OCI-LY7 (cell line): ENCODE results near the gene AJUBA. TPM values are rescaled to one million over a fixed set of nuclear protein-coding genes. Genes with fewer than 3 reads are reported as not detected.

Experiments used
- BruUV-seq: library from RNA; stranded (reverse); fragments of 400-500 nt; replicated peaks from 2 replicates; lab custom pipeline; 2021; lab: Mats Ljungman, UMichigan
- CTCF ChIA-PET: fragments of 300-600 bp; sonication (Branson Sonifier 250); formaldehyde crosslinking; loops from one replicate; lab custom pipeline; 2022; ENCODE audit warnings: antibody characterized with exemption; ENCODE audit not compliant: unreplicated experiment; lab: Charles Lee
- POLR2A ChIA-PET: fragments of 300-600 bp; sonication (Branson Sonifier 250); formaldehyde crosslinking; loops from one replicate; lab custom pipeline; 2022; ENCODE audit warnings: antibody characterized with exemption; lab: Charles Lee
- DNase-seq: peaks from one replicate; pipeline ENCODE4 v3.0.0-alpha.2; 2015; ENCODE audit warnings: low spot score
- H2AFZ ChIP-seq: fragments of 200-600 bp; sonication (generic), shearing (Covaris generic); 2 replicates; pipeline ENCODE4 v1.6.1; 2014; ENCODE audit warnings: mild to moderate bottlenecking, antibody characterized with exemption, low read length, moderate library complexity
- H3K27ac ChIP-seq: fragments of 200-600 bp; sonication (generic); 2 replicates; pipeline ENCODE4 v1.5.1; 2014; ENCODE audit warnings: mixed run types, low read depth, mild to moderate bottlenecking, moderate library complexity, low read length, inconsistent platforms; ENCODE audit not compliant: poor library complexity, severe bottlenecking
- H3K36me3 ChIP-seq: fragments of 200-600 bp; sonication (generic); 2 replicates; pipeline ENCODE4 v1.6.1; 2014; ENCODE audit warnings: mild to moderate bottlenecking, antibody characterized with exemption, low read length, moderate library complexity, mixed read lengths; ENCODE audit not compliant: insufficient read depth
- H3K4me1 ChIP-seq: fragments of 200-600 bp; sonication (generic); 2 replicates; pipeline ENCODE4 v1.5.1; 2014; ENCODE audit warnings: mild to moderate bottlenecking, low read length; ENCODE audit not compliant: insufficient read depth, poor library complexity, severe bottlenecking
- H3K4me2 ChIP-seq: fragments of 200-600 bp; sonication (generic); 2 replicates; pipeline ENCODE4 v1.6.1; 2014; ENCODE audit warnings: mild to moderate bottlenecking, low read length
- H3K4me3 ChIP-seq: fragments of 200-600 bp; sonication (generic); 2 replicates; pipeline ENCODE4 v1.5.1; 2014; ENCODE audit warnings: mild to moderate bottlenecking, low read depth, low read length; ENCODE audit not compliant: poor library complexity, severe bottlenecking
- H3K79me2 ChIP-seq: fragments of 200-600 bp; sonication (generic); 2 replicates; pipeline ENCODE4 v1.6.1; 2016; ENCODE audit warnings: low read depth, mild to moderate bottlenecking, low read length, moderate library complexity, mixed read lengths; ENCODE audit not compliant: insufficient read depth
- H3K9me2 ChIP-seq: fragments of 200-600 bp; sonication (generic); 2 replicates; pipeline ENCODE4 v1.6.1; 2016; ENCODE audit warnings: mild to moderate bottlenecking, low read length, mixed read lengths; ENCODE audit not compliant: insufficient read depth
- H3K9me3 ChIP-seq: fragments of 200-600 bp; sonication (generic); 2 replicates; pipeline ENCODE4 v1.6.1; 2014; ENCODE audit warnings: mild to moderate bottlenecking, mixed run types, low read length, mixed read lengths
- H4K20me1 ChIP-seq: fragments of 200-600 bp; sonication (generic); 2 replicates; pipeline ENCODE4 v1.6.1; 2014; ENCODE audit warnings: mild to moderate bottlenecking, antibody characterized with exemption, low read length, moderate library complexity, mixed read lengths; ENCODE audit not compliant: insufficient read depth
- CTCF ChIP-seq: fragments of 200-600 bp; sonication (generic); conservative IDR thresholded peaks from 2 replicates; pipeline ENCODE4 v1.5.1; 2014; ENCODE audit warnings: mild to moderate bottlenecking, antibody characterized with exemption, low read length, moderate library complexity, mixed read lengths
- EZH2phosphoT487 ChIP-seq: fragments of 200-600 bp; sonication (generic); IDR thresholded peaks from 2 replicates; pipeline ENCODE4 v1.6.1; 2018; ENCODE audit warnings: low read depth, borderline replicate concordance, mild to moderate bottlenecking, mixed run types, antibody characterized with exemption, low read length, moderate library complexity, mixed read lengths
- intact Hi-C: fragments of 100-400 bp; cut with micrococcal nuclease; formaldehyde crosslinking; loops from one replicate; pipeline ENCODE4 v1.10.0; 2022; ENCODE audit not compliant: unreplicated experiment
- total RNA-seq, 2 experiments: library from RNA; depleted of rRNA in 1 of 2; stranded (reverse); fragments of >200 nt in 1 of 2; shearing (Covaris generic) in 1 of 2; gene quantifications; 2 replicates each; pipeline ENCODE4 v1.2.3, GENCODE V29; 2014 to 2022

AJUBA gene
- total RNA-seq, 2 experiments from 2014 or later = 0.22 to 0.88 TPM

- Histone ChIP-seq H3K9me2 (no peaks in the 10 kb centered on the region), H3K4me3 (no peak overlapping the region), H3K79me2 (no peaks in the 10 kb centered on the region), H2AFZ (no peak overlapping the region), H3K36me3 (peaks cover 20% of the 10 kb centered on the region), H3K4me1 (no peaks in the 10 kb centered on the region), H4K20me1 (no peaks in the 10 kb centered on the region), H3K9me3 (no peaks in the 10 kb centered on the region), H3K4me2 (no peak overlapping the region), H3K27ac (no peak overlapping the region)
- ChIA-PET POLR2A (no interaction called here), CTCF (interaction anchor here (0.6 kb wide), 1 partner anchor 35 kb away, joined by 8 read pairs; no protein-coding TSS in a partner anchor)
- TF ChIP-seq EZH2phosphoT487 (no peak), CTCF (no peak)
- intact Hi-C loops = no loop called here
- BruUV-seq = no TSS peak
- DNase-seq = no peak
These were observed 39.1 kb upstream of the AJUBA start for GRCh38 chr14:23021434-23021833.

DNA sequence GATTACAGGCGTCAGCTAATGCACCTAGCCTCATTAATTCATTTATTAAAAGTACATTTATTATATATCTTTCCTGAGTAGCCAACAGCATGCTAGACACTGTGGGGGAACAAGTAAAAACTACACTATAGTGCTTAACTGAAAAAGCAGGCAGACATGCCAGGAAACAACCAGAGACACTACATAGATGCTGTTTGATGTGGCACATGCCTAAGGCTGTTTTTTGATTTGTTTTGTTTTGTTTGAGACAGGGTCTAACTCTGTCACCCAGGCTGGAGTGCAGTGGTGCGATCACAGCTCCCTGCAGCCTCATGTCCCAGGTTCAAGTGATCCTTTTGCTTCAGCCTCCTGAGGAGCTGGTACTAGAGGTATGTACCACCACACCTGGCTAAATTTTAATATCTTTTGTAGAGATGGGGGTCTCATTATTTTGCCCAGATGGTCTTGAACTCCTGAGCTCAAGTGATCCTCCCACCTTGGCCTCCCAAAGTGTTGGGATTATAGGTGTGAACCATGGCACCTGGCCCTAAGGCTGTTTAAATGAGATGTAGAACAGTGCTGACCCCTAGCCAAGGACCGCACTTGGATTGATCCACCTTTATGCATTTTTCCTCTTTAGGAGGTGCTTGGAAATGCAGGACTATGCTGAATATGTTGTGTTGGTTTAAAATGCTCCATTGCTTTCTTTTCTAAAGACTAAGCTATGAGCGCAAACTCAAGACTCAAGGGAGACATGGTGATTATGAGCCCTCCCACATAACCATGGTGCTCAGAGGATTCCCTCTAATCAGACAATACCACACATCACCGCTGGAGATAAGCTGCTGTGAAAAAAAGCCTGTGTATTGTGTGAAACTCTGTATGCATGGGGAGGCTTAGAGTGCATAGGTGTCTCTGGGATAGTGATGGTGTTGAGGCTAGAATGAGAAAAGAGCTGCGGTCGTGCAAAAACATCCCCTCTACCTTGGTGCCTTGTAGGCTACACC, 38.1 kb upstream of the AJUBA start:
- no peak for DNase-seq
- no peaks in the 10 kb centered on the region for H3K9me3 ChIP-seq
- ChIA-PET CTCF (no interaction called here), POLR2A (interaction anchor here (0.6 to 0.7 kb wide), 3 partner anchors 9 to 1563 kb away, joined by 3 to 4 read pairs (median 3); no protein-coding TSS in a partner anchor)
- TF ChIP-seq CTCF = no peak
- TF ChIP-seq EZH2phosphoT487 = no peak
- H3K4me2 ChIP-seq = no peak overlapping the region
- intact Hi-C loops = no loop called here
- H3K79me2 ChIP-seq = no peaks in the 10 kb centered on the region
- H3K27ac ChIP-seq = no peak overlapping the region
- H3K9me2 ChIP-seq = no peaks in the 10 kb centered on the region
- H3K4me3 ChIP-seq = no peak overlapping the region
- peaks cover 11% of the 10 kb centered on the region for H3K36me3 ChIP-seq
- H2AFZ ChIP-seq = no peak overlapping the region
- H3K4me1 ChIP-seq = no peaks in the 10 kb centered on the region
- BruUV-seq = no TSS peak
- H4K20me1 ChIP-seq = no peaks in the 10 kb centered on the region

DNA sequence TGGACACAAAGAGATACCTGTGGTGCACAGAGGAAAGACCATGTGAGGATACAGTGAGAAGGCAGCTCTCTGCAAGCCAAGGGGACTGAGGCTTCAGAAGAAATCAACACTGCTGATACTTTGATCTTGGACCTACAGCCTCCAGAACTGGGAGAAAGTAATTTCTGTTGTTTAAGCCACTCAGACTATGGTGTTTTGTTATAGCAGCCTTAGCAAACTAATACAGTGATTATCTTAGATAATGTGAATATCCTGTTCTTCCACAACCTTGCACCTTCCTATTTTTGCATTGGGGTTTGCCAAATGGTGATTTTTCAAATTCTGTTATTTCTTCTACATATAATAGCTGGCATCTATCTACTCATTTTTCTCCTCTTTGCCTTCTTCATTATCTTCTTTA, 35.8 kb upstream of the AJUBA start:
- no peaks in the 10 kb centered on the region for H3K9me2 ChIP-seq
- no peaks in the 10 kb centered on the region for H3K9me3 ChIP-seq
- no peak overlapping the region for H2AFZ ChIP-seq
- no peaks in the 10 kb centered on the region for H3K4me1 ChIP-seq
- ChIA-PET POLR2A (interaction anchor here (2.6 kb wide), 1 partner anchor 12 kb away, joined by 8 read pairs; no protein-coding TSS in a partner anchor), CTCF (no interaction called here)
- no TSS peak for BruUV-seq
- no peak for DNase-seq
- no peak overlapping the region for H3K4me2 ChIP-seq
- H3K79me2 ChIP-seq = no peaks in the 10 kb centered on the region
- H3K4me3 ChIP-seq = no peak overlapping the region
- no peaks in the 10 kb centered on the region for H4K20me1 ChIP-seq
- intact Hi-C loops = no loop called here
- TF ChIP-seq CTCF (no peak), EZH2phosphoT487 (no peak)
- no peak overlapping the region for H3K27ac ChIP-seq
- no peaks in the 10 kb centered on the region for H3K36me3 ChIP-seq
